NCI-H446 treated with DMSO at 0.1 percent for 48 hours (cell line): ENCODE results near the gene FBXO46.
A peak's percentile ranks its signal among the peaks of the same experiment; 100 is the strongest.

Source experiments
- DNase-seq: peaks from one replicate; lab custom pipeline; 2025; lab: John Stamatoyannopoulos, UW

Gene FBXO46

DNA sequence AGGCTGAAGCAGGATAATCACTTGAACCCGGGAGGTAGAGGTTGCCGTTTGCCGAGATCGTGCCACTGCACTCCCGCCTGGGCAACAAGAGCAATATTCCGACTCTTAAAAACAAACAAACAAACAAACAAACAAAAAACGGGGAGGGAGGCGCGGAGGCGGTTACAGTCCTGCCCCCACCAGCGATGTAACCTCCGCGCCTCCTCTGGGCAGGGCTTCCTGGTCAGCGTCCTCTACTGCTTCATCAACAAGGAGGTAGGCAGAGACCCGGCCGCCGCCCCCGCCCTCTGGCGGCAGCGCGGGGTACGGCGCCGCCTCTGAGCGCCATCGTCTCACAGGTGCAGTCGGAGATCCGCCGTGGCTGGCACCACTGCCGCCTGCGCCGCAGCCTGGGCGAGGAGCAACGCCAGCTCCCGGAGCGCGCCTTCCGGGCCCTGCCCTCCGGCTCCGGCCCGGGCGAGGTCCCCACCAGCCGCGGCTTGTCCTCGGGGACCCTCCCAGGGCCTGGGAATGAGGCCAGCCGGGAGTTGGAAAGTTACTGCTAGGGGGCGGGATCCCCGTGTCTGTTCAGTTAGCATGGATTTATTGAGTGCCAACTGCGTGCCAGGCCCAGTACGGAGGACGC lies 49.2 kb downstream of the FBXO46 start:
- peak; percentile 64 for DNase-seq

DNA sequence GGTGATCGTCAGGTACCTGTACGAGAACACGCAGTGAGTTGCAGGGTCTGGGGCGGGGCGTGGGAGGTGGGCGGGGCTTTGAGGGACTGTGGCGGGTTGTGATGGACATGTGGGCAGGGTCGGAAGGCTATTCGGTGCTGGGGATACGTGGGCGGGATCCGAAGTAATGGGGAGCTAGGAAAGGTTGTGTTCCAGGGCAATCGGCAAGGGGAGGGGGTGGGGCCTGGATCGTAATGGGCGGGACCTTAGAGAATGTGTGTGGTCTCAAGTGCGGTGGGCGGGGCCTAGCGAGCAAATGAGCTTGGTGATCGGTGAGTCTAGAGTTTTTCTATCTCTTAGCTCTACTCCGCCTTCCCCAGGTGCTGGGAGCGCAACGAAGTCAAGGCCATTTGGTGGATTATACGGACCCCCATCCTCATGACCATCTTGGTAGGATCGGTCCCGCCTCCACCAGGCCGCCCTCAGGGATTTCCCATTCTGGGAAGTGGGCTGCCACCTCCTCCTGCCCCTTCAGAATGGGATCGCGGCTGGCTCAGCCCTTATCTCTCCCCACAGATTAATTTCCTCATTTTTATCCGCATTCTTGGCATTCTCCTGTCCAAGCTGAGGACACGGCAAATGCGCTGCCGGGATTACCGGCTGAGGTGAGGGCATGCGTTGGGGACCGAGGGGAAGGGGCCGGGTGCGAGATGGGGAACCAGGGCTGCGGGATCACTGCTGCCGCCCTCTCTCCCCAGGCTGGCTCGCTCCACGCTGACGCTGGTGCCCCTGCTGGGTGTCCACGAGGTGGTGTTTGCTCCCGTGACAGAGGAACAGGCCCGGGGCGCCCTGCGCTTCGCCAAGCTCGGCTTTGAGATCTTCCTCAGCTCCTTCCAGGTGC lies 53.1 kb downstream of the FBXO46 start:
- no peak for DNase-seq

DNA sequence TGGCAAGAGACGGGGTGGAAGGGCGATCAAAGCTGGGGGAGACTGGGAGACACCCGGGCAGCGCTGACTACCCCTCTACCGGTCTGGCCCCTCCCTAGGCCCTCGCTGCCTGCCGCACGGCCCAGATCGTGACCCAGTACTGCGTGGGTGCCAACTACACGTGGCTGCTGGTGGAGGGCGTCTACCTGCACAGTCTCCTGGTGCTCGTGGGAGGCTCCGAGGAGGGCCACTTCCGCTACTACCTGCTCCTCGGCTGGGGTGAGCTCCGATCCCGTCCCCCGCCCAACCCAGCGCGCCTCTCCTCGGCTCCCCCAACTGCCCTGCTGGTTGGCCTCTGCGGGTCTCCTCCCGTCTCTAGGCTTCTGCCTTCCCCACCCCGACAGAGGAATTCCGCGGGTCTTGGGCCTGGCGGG lies 53.8 kb downstream of the FBXO46 start:
- DNase-seq, result no peak

DNA sequence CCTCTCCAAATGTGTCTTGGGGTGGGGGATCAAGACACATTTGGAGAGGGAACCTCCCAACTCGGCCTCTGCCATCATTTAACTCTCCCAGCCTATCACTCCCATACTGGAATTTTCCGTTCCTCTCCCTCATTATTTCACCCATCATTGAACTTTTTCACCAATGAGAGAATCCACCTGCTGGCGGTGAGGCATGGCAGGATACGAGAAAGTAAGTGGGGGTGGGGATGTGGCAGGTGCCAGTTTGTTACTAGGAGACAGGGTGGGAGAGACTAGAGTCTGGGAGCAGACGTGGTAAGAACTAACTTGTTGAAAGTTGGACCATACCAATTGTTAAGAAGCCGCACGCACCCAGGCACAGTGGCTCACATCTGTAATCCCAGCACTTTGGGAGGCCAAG lies 55.8 kb downstream of the FBXO46 start:
- no peak for DNase-seq

DNA sequence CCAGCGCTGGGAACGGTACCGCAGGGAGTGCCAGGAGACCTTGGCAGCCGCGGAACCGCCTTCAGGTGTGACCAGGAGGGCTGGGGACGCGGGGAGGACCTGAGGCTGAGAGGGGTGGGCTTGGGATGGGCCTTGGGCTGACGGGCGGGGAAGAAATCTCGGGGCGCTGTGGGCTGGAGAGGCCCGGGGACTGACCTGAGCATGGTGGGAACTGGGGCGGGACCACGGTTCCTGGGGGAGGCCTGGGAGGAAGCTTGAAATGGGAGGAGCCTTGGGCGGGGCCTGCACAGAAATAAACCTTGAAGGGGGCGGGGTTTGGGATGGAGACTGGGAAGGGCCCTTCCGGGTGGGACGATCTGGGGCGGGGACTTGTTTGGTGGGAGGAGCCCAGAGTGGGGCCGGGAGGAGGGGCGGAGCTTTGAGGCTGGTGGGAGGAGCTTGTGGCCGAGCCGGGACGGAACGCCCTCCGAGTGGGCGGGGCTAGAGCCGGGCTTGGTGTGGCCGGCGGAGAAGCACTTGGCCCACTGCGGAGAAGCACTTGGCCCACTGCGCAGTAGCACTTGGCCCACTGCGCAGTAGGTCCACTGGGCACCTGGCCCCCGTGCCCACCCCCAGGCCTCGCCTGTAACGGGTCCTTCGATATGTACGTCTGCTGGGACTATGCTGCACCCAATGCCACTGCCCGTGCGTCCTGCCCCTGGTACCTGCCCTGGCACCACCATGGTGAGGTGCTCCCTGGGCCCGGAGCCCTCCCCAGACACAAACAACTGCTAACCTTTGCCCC lies 59.8 kb downstream of the FBXO46 start:
- no peak for DNase-seq

DNA sequence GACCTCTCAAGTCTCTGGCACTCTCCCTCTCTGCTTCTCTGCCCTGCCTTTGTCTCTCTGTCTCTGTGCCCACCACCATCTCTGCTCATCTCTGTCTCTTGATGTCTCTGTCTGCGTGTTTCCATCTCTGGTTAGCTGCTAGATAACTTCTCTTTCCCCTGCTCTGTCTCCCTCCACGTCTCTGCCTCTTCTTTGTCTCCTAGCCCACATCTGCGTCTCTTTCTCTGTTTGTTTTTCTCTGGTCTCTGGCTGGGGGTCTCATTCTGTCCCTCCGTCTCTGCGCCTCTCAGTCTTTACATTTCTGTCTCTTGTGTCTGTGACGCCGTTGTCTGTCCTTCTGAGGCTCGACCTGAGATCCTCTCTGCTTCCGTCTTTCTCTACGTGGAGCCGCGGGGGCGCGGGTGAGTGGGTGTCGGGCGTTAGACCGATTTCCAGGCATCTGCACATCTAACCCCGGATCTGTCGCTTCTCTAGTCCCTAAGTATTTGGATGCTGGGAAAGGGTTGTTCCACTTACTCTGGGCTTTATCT lies 62.3 kb downstream of the FBXO46 start:
- no peak for DNase-seq

DNA sequence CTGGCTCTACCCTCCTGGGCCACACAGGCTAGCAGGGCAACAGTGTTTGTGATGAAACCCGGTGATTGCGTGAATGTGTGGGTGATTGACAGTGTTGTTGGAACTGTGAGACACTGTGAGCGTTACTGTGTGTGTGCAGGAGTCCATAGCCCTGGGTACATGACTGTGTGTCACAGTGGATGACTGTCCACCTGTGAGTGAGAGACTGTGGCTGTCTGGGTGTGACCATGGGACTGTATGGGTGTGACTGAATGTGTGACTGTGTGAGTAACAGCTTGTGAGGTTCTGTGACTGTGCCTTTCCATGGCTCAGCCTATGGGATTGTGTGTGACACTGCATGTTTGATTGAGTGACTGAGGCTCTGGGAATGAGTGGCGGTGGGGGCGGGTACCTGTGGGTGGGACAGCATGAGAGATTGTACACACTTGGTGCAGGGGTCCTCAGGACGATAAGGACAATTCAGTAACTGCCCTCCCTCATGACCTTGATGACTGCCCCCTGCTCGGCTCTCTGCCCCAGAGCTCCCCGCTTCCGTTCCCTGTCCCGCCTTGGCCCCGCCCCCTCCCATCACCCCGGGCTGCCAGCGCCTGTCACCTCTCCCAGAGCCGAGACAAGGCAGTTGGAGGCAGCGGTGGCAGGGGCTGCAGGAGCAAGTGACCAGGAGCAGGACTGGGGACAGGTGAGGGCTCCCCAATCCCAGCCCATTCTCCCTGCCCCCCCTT lies 62.9 kb downstream of the FBXO46 start, which contains the start of gene GIPR:
Gene GIPR, plus strand, starts transcription at position 602 of the 722 bp plus-strand sequence. CDS start 1,300 bp downstream, outside the sequence.
- no peak for DNase-seq

DNA sequence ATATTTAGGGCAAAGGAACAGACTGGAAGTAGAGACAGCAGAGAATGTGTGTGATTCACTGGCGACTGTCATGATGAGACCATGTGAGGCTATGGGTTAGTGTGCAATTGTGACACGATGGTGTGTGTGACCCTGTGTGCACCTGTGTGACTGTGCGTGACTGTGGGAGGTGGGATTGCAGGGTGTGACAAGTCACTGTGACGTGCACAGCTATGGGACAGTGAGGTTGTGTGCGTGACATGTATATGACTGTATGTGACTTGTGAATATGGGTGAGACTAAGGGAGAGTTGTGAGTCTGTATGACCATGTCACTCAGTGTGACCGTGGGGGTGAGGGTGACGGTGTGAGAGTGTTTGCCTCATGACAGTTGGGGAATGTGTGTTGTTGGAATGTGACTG lies 66.1 kb downstream of the FBXO46 start:
- no peak for DNase-seq

DNA sequence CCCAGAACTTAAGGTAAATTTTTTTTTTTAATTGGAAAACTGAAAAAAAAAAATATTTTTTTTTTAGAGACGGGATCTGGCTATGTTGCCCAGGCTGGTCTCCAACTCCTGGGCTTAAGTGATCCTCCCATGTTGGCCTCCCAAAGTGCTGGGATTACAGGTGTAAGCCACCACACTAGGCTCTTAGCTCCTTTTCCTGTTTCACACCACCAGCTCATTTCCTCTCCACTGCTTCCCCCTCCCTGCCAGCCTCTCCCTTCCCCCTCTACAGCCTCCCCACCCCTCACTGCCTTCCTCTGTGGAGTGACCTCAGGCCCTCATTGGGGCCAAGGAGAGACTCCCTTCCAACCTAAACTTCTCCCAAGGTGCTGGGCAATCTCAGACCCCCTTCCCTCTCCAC lies 66.9 kb downstream of the FBXO46 start:
- no peak for DNase-seq

DNA sequence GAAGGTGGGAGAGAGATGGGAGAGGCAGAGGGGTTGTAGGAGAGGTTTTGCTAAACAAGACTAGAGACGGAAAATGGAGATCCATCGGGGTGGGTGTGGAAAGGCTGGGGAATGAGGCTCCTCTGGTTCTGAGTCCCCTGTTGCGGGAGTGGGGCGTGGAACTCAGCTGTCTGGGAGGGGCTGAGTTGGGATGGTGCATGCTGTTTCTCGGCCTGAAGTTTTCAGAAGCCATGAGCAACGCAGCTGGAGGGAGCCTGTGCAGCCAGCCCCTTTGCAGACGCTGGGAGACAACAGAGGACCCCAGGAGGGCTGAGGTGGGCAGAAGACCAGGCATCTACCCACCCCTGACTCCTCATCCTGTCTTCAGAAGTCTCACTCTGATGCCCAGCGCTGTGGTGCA lies 70.1 kb downstream of the FBXO46 start:
- no peak for DNase-seq
